ENCODE measurements around the gene ZFAND3.

DNA sequence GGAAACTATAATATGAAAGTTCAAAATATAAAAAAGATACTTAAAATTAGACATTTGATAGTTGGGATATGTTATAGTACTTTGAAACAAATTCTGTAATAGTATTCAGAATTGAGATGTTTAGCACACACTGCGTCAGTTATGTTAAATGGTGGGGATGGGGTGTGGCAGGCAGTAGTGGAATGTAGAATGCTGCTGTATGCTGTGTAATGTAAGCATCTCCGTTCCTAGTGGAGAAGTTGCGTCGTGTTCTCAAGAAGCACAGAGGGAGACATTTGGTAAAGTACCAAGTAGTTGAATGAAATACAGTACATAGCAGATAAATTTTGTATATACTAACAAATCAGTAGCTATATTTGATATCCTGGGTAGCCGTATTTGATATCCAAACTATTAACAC lies 192.4 kb downstream of the ZFAND3 start:
- TF ChIP-seq, protein P1, sequence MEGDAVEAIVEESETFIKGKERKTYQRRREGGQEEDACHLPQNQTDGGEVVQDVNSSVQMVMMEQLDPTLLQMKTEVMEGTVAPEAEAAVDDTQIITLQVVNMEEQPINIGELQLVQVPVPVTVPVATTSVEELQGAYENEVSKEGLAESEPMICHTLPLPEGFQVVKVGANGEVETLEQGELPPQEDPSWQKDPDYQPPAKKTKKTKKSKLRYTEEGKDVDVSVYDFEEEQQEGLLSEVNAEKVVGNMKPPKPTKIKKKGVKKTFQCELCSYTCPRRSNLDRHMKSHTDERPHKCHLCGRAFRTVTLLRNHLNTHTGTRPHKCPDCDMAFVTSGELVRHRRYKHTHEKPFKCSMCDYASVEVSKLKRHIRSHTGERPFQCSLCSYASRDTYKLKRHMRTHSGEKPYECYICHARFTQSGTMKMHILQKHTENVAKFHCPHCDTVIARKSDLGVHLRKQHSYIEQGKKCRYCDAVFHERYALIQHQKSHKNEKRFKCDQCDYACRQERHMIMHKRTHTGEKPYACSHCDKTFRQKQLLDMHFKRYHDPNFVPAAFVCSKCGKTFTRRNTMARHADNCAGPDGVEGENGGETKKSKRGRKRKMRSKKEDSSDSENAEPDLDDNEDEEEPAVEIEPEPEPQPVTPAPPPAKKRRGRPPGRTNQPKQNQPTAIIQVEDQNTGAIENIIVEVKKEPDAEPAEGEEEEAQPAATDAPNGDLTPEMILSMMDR (IDR thresholded peaks at IDR 0.05) = no peak
- TF ChIP-seq POLR2A (IDR thresholded peaks at IDR 0.05) = no peak

Measured in Peyer's patch (tissue), 4 donors.